ENCODE measurements around the gene DGKI. TPM values are rescaled to one million over a fixed set of nuclear protein-coding genes. Genes with fewer than 3 reads are reported as not detected.

DGKI gene
- total and polyA plus RNA-seq, 2 of the 4 experiments (the other 2 are of a cell fraction), result 3.9 to 15.8 TPM

DNA sequence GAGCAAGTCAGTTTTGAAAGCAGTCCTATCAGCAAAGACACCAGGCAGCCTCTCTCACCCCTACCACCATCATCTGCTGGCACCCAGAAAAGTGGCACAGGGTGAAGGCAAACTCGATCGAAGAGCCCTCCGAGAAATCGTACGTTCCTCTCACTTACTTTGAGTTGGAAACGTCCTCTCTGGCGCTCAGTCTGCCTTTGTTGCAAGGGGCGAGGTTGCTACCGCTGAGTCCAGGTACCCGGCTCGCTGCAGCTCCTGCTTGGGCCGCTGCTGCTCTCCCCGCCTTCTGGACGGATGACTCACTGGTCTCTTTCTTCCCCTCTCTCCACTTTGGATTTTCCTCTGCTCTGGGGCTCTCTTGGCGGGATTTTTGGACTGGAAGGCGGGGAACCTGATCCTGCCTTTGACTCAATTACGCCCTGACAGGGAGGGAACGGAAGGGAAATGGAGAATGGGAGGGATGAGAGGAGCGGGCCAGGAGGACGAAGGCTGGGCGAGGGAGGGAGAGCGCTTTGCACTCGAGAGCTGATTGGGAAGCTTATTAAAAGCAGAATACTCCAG is 503.4 kb downstream of the DGKI start, which contains the start of gene PTN:
TSS of gene PTN (minus strand) at position 453 of the 561 bp plus-strand sequence. CDS start 88,760 bp downstream, outside the sequence.
- intact Hi-C loops (cut with micrococcal nuclease) (loop anchor here (5.0 to 10.0 kb wide), 3 partner anchors 249 to 466 kb away; no protein-coding TSS in a partner anchor), dilution Hi-C loops (cut with HindIII; ENCODE audit: low sequenced_read_pairs, unreplicated experiment) (no loop called here), in situ Hi-C loops (cut with MboI; ENCODE audit: low sequenced_read_pairs) (no loop called here)
- Histone ChIP-seq H2BK120ac (ENCODE audit: low read depth, low read length) (peak within 1 kb of the TSS; percentile 70), H2AFZ (replicated peaks; ENCODE audit: low read length, poor library complexity) (peak within 1 kb of the TSS; percentile 88), H3K9me3 (ENCODE audit: control insufficient read depth, insufficient read depth, low read length) (no peaks in the 10 kb centered on the region), H4K5ac (ENCODE audit: low read depth, low read length) (peak within 1 kb of the TSS; percentile 10; the same call in 1 of the 2 replicates), H3K27me3 (ENCODE audit: control insufficient read depth, insufficient read depth, low read length) (no peaks in the 10 kb centered on the region), H4K20me1 (ENCODE audit: insufficient read depth, low read length) (no peaks in the 10 kb centered on the region), H3K4me1 (ENCODE audit: control insufficient read depth, insufficient read depth, low read length) (no peaks in the 10 kb centered on the region; the same call in 1 of the 2 replicates), H4K91ac (ENCODE audit: insufficient read depth, low read depth, low read length) (peak within 1 kb of the TSS; percentile 61), H3K4me3 (ENCODE audit: insufficient read depth, low read depth, low read length) (peak within 1 kb of the TSS; percentile 79), H2AK5ac (ENCODE audit: low read depth, low read length) (peak within 1 kb of the TSS; percentile 66; the same call in 1 of the 2 replicates), H2BK5ac (ENCODE audit: low read depth, low read length, poor library complexity, severe bottlenecking) (peak within 1 kb of the TSS; percentile 49), H3K9ac (ENCODE audit: low read depth, low read length) (peak within 1 kb of the TSS; percentile 76), H3K56ac (ENCODE audit: extremely low read depth, insufficient read depth, low read length) (peak within 1 kb of the TSS; percentile 85), H3K9me1 (ENCODE audit: insufficient read depth, low read length) (no peaks in the 10 kb centered on the region), H2BK20ac (ENCODE audit: low read depth, low read length) (peak within 1 kb of the TSS; percentile 14), H3K27ac (ENCODE audit: insufficient read depth, low read length) (peak within 1 kb of the TSS; percentile 63), H3K23ac (ENCODE audit: low read depth, low read length) (peak within 1 kb of the TSS; percentile 71), H3K18ac (ENCODE audit: low read depth, low read length) (peak within 1 kb of the TSS; percentile 55), H3K4ac (ENCODE audit: low read depth, low read length) (peak within 1 kb of the TSS; percentile 76), H2AK9ac (replicated peaks; ENCODE audit: low read depth, low read length, poor library complexity) (peak within 1 kb of the TSS; percentile 56), H4K8ac (ENCODE audit: low read depth in 2 of 2, low read length in 2 of 2) (peak within 1 kb of the TSS; percentile 17 to 48; a peak in 3 of 4 replicates), H3K79me1 (ENCODE audit: low read depth in 1 of 2, low read length in 2 of 2) (peaks cover 5 to 28% of the 10 kb centered on the region in 2 experiments), H3K4me2 (ENCODE audit: low read depth, low read length) (peak within 1 kb of the TSS; percentile 93), H2BK15ac (ENCODE audit: low read depth, low read length) (peak within 1 kb of the TSS; percentile 4; the same call in 1 of the 3 replicates), H3K36me3 (ENCODE audit: control insufficient read depth, insufficient read depth, low read length) (0 out of 2 replicates have a peak, but pooled peaks cover 4% of the 10 kb centered on the region), H3K14ac (replicated peaks; ENCODE audit: low read depth, low read length) (peak within 1 kb of the TSS; percentile 53)
- ChIA-PET POLR2A (ENCODE audit: unreplicated experiment) (no interaction called here), CTCF (interaction anchor here (1.1 kb wide), 1 partner anchor 34 kb away, joined by 3 read pairs; no protein-coding TSS in a partner anchor)
- DNase-seq (peak; percentile 79), ATAC-seq (ENCODE audit: low read depth) (peak; percentile 93)
- 3% methylated on average over 10 of the region's 23 CpGs; no CpG with 5 or more reads in 1 of the 2 experiments for WGBS, 2 experiments (ENCODE audit: extremely low coverage in 2 of 2, insufficient read length in 1 of 2)
- no TSS peak for BruUV-seq (replicated peaks)
- TF ChIP-seq ELK1 (IDR thresholded peaks at IDR 0.05; ENCODE audit: borderline replicate concordance, low read depth, low read length) (no peak), FOS (IDR thresholded peaks at IDR 0.05; ENCODE audit: low read depth, low read length) (peak; percentile 52; the same call in 1 of the 2 replicates), MXI1 (IDR thresholded peaks at IDR 0.05; ENCODE audit: borderline replicate concordance, low read depth, low read length) (0 out of 2 replicates have a peak, but pooled peaks have one; percentile 10), MAFK (IDR thresholded peaks at IDR 0.05; ENCODE audit: low read depth, low read length) (no peak), POLR2A (IDR thresholded peaks at IDR 0.05; ENCODE audit: low read depth, low read length) (no peak), BHLHE40 (IDR thresholded peaks at IDR 0.05; ENCODE audit: low read depth, low read length) (no peak), SMC3 (IDR thresholded peaks at IDR 0.05; ENCODE audit: low read depth, low read length) (no peak), NFE2L2 (IDR thresholded peaks at IDR 0.05; ENCODE audit: low read depth, low read length) (no peak), CEBPB (IDR thresholded peaks at IDR 0.05; ENCODE audit: low read depth, low read length) (no peak), CHD1 (IDR thresholded peaks at IDR 0.05; ENCODE audit: low read depth, low read length) (no peak), RFX5 (IDR thresholded peaks at IDR 0.05; ENCODE audit: low read depth, low read length) (no peak), RCOR1 (IDR thresholded peaks at IDR 0.05; ENCODE audit: insufficient replicate concordance, low read length) (no peak), MAZ (IDR thresholded peaks at IDR 0.05; ENCODE audit: borderline replicate concordance, low read depth, low read length) (peak; percentile 62; the same call in 1 of the 2 replicates)
- TF ChIP-seq, protein P1, sequence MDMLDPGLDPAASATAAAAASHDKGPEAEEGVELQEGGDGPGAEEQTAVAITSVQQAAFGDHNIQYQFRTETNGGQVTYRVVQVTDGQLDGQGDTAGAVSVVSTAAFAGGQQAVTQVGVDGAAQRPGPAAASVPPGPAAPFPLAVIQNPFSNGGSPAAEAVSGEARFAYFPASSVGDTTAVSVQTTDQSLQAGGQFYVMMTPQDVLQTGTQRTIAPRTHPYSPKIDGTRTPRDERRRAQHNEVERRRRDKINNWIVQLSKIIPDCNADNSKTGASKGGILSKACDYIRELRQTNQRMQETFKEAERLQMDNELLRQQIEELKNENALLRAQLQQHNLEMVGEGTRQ (IDR thresholded peaks at IDR 0.05; ENCODE audit: low read depth, low read length), result no peak
